Progenitor cell of endocrine pancreas (in vitro differentiated cells): ENCODE results near the gene MSI2. TPM values are rescaled to one million over a fixed set of nuclear protein-coding genes. Genes with fewer than 3 reads are reported as not detected.

Experiments
- DNase-seq: peaks from one replicate; pipeline ENCODE4 v3.0.0; 2021; ENCODE audit warnings: low spot score; ENCODE audit not compliant: unreplicated experiment
- H3K27ac Mint-ChIP-seq: 2 replicates; pipeline ENCODE4 v1.8.0; 2021; ENCODE audit warnings: mild to moderate bottlenecking, moderate library complexity, mixed read lengths
- H3K27me3 Mint-ChIP-seq: 2 replicates; pipeline ENCODE4 v1.8.0; 2021; ENCODE audit warnings: mixed read lengths
- H3K36me3 Mint-ChIP-seq: 2 replicates; pipeline ENCODE4 v1.8.0; 2022; ENCODE audit warnings: mixed read lengths; ENCODE audit not compliant: insufficient read depth
- H3K4me1 Mint-ChIP-seq: 2 replicates; pipeline ENCODE4 v1.8.0; 2021; ENCODE audit warnings: low read depth, mixed read lengths
- H3K4me3 Mint-ChIP-seq: 2 replicates; pipeline ENCODE4 v1.8.0; 2021; ENCODE audit warnings: low read depth, mild to moderate bottlenecking, moderate library complexity, mixed read lengths
- H3K9me3 Mint-ChIP-seq: 2 replicates; pipeline ENCODE4 v1.8.0; 2021; ENCODE audit warnings: low read depth, mixed read lengths
- CTCF ChIP-seq: fragments of 200-600 bp; sonication (generic); IDR thresholded peaks from one replicate; pipeline ENCODE4 v1.5.0; 2021; ENCODE audit warnings: antibody characterized with exemption, mild to moderate bottlenecking; ENCODE audit not compliant: unreplicated experiment
- total RNA-seq: library from RNA; stranded (reverse); gene quantifications from 2 replicates; pipeline ENCODE4 v1.2.1, GENCODE V29; 2021

Gene MSI2
- total RNA-seq, 1 donor from 2014 or later, result 164 TPM

GRCh38 chr17:57341611-57342540, 85.6 kb downstream of the MSI2 start:
- no peaks in the 10 kb centered on the region for H3K27me3 Mint-ChIP-seq
- TF ChIP-seq CTCF, result no peak
- no peak overlapping the region for H3K4me3 Mint-ChIP-seq
- H3K36me3 Mint-ChIP-seq, result peaks cover 8% of the 10 kb centered on the region
- H3K4me1 Mint-ChIP-seq, result peaks cover 22% of the 10 kb centered on the region
- H3K27ac Mint-ChIP-seq, result peak overlapping the region; percentile 30
- DNase-seq, result no peak
- H3K9me3 Mint-ChIP-seq, result no peaks in the 10 kb centered on the region

DNA sequence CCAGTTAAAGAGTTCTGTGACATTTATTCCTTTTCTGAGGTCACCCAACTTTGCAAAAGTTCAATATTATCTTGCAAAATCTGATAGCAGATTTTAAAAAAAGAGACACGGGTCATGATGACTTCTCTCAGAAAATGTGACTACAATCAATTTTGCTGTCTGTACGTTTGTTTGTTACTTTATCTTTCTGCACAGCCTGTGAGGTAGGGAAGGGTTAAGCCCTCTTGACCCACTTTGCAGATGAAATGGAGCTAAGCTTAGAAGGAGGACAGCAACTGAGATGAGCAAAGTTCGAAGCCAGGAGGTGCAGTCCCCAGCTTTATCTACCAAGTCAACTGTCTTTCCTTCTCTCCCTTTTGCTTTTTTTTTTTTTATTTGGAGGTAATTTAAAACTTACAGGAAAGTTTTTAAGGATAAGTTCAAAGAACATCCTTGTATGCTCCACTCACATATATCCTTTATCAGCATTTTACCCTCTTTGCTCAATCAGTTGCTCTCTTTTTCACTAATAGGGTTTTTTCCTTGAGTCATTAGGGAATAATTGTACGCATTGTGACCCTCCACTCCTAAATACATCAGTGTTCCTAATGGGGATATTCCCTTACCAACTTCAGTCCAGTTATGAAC, 86.8 kb downstream of the MSI2 start:
- H3K4me3 Mint-ChIP-seq, result no peak overlapping the region
- peaks cover 8% of the 10 kb centered on the region for H3K36me3 Mint-ChIP-seq
- TF ChIP-seq CTCF, result no peak
- no peak overlapping the region for H3K27ac Mint-ChIP-seq
- peaks cover 20% of the 10 kb centered on the region for H3K4me1 Mint-ChIP-seq
- no peaks in the 10 kb centered on the region for H3K27me3 Mint-ChIP-seq
- no peaks in the 10 kb centered on the region for H3K9me3 Mint-ChIP-seq
- no peak for DNase-seq

DNA sequence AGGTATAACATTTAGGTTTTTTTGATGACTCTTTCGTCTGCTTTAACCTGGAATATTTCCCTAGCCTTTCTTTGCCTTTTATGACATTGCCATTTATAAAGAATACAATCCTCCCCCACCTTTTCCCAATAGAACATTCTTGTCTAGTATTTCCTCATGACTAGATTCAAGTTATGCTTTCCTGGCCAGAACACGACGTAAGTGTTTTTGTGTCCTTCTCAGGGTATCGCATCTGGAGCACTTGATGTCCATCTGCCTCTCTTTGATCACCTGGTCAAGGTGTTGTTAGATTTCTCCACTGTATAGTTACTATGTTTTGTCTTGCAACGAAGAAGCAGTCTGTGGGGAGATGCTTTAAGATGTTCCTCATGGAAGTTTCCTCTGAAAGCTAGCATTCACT, 87.4 kb downstream of the MSI2 start:
- Mint-ChIP-seq H3K27ac (no peak overlapping the region), H3K4me1 (peaks cover 22% of the 10 kb centered on the region), H3K27me3 (no peaks in the 10 kb centered on the region), H3K36me3 (peaks cover 13% of the 10 kb centered on the region), H3K4me3 (no peak overlapping the region), H3K9me3 (no peaks in the 10 kb centered on the region)
- no peak for TF ChIP-seq CTCF
- DNase-seq, result no peak

- Mint-ChIP-seq H3K9me3 (no peaks in the 10 kb centered on the region), H3K27me3 (no peaks in the 10 kb centered on the region), H3K4me1 (peaks cover 22% of the 10 kb centered on the region), H3K4me3 (no peak overlapping the region), H3K27ac (no peak overlapping the region), H3K36me3 (peaks cover 13% of the 10 kb centered on the region)
- TF ChIP-seq CTCF, result no peak
- DNase-seq, result no peak
These were observed 87.9 kb downstream of the MSI2 start for GRCh38 chr17:57344261-57344660.

GRCh38 chr17:57349541-57350247, 93.4 kb downstream of the MSI2 start:
- DNase-seq, result no peak
- Mint-ChIP-seq H3K27me3 (no peaks in the 10 kb centered on the region), H3K9me3 (no peaks in the 10 kb centered on the region), H3K4me3 (no peak overlapping the region), H3K36me3 (peaks cover 29% of the 10 kb centered on the region), H3K27ac (no peak overlapping the region), H3K4me1 (peaks cover 17% of the 10 kb centered on the region)
- TF ChIP-seq CTCF, result no peak
